HCT116 (cell line): ENCODE data around the gene PSG2. TPM values are rescaled to one million over a fixed set of nuclear protein-coding genes. Genes with fewer than 3 reads are reported as not detected.
"Not testable (repeated sequence)": the region's sequence is repeated elsewhere in the genome, so short reads cannot be mapped to it uniquely, and the experiment has no call there.

Experiments used
- ATAC-seq: fragments of 200-7000 bp; cut with Tn5 transposase; 2 replicates; pipeline ENCODE4 v1.9.1; 2020; ENCODE audit warnings: mild to moderate bottlenecking, moderate library complexity
- BruUV-seq: library from RNA; stranded (reverse); fragments of 400-500 nt; replicated peaks from 2 replicates; lab custom pipeline; 2021; lab: Mats Ljungman, UMichigan
- CTCF ChIA-PET: fragments of 300-600 bp; sonication (Branson Sonifier 250); formaldehyde crosslinking; loops from one replicate; lab custom pipeline; 2021; ENCODE audit warnings: antibody characterized with exemption; lab: Charles Lee
- POLR2A ChIA-PET: fragments of 300-600, 350-600 bp; sonication (Branson Sonifier 250); formaldehyde crosslinking; loops from one replicate; lab custom pipeline; 2021; ENCODE audit warnings: antibody characterized with exemption; lab: Charles Lee
- RAD21 ChIA-PET, 2 experiments: fragments of 300-600 bp; sonication (Branson Sonifier 250); formaldehyde crosslinking; loops; one replicate each; lab custom pipeline; 2023; ENCODE audit warnings: low total read pairs in 2 of 2; ENCODE audit not compliant: uncharacterized antibody in 2 of 2, unreplicated experiment in 2 of 2, low non-redundant PET in 1 of 2; lab: Charles Lee
- DNase-seq: peaks from one replicate; pipeline ENCODE4 v3.0.0-alpha.2; 2010; ENCODE audit warnings: low read depth, low spot score
- H2AFZ ChIP-seq: fragments of 200-600 bp; shearing (Covaris generic), sonication (generic); 2 replicates; pipeline ENCODE4 v1.6.1; 2017; ENCODE audit warnings: low read depth, mixed run types, mixed read lengths, antibody characterized with exemption, low read length; ENCODE audit not compliant: poor library complexity, severe bottlenecking
- H3K27ac ChIP-seq: 2 replicates; pipeline ENCODE4 v1.5.1; 2012; ENCODE audit warnings: low read depth, low read length
- H3K27me3 ChIP-seq: fragments of 200-600 bp; sonication (generic); 2 replicates; pipeline ENCODE4 v1.6.1; 2016; ENCODE audit warnings: mixed run types, low read length, mixed read lengths; ENCODE audit not compliant: insufficient read depth
- H3K36me3 ChIP-seq, 2 experiments: fragments of 200-500 bp in 1 of 2; fragments of 200-600 bp in 1 of 2; sonication (Bioruptor generic) in 1 of 2; sonication (generic) in 1 of 2; 2 replicates each; pipeline versions ENCODE4 v1.5.1 to v1.6.1; 2014 to 2016; ENCODE audit warnings: low read length in 2 of 2, inconsistent platforms in 1 of 2, mixed read lengths in 1 of 2, mixed run types in 1 of 2; ENCODE audit not compliant: insufficient read depth in 2 of 2, control insufficient read depth in 1 of 2
- H3K4me1 ChIP-seq, 2 experiments: fragments of 200-600 bp in 1 of 2; sonication (generic) in 1 of 2; 2 replicates each; pipeline versions ENCODE4 v1.5.1 to v1.6.1; 2012 to 2017; ENCODE audit warnings: low read length in 2 of 2, inconsistent platforms in 1 of 2, mild to moderate bottlenecking in 1 of 2, mixed read lengths in 1 of 2, mixed run types in 1 of 2, moderate library complexity in 1 of 2; ENCODE audit not compliant: insufficient read depth in 2 of 2, control insufficient read depth in 1 of 2
- H3K4me2 ChIP-seq: fragments of 200-600 bp; sonication (generic); 2 replicates; pipeline ENCODE4 v1.6.1; 2017; ENCODE audit warnings: mixed run types, low read length, mixed read lengths
- H3K4me3 ChIP-seq, 2 experiments: fragments of 200-600 bp in 1 of 2; sonication (generic) in 1 of 2; replicated peaks in 1 of 2; 2 replicates each; pipeline ENCODE4 v1.5.1; 2011 to 2016; ENCODE audit warnings: low read length in 2 of 2, control low read depth in 1 of 2, low read depth in 1 of 2, mild to moderate bottlenecking in 1 of 2, mixed read lengths in 1 of 2, mixed run types in 1 of 2
- H3K79me2 ChIP-seq: fragments of 200-600 bp; sonication (generic); 2 replicates; pipeline ENCODE4 v1.6.1; 2017; ENCODE audit warnings: mild to moderate bottlenecking, mixed run types, low read length, moderate library complexity, mixed read lengths; ENCODE audit not compliant: insufficient read depth
- H3K9ac ChIP-seq: fragments of 200-600 bp; sonication (generic); 2 replicates; pipeline ENCODE4 v1.6.1; 2016; ENCODE audit warnings: low read length, mixed read lengths
- H3K9me2 ChIP-seq: fragments of 200-600 bp; sonication (generic), shearing (Covaris generic); 2 replicates; pipeline ENCODE4 v1.6.1; 2017; ENCODE audit warnings: mixed run types, mild to moderate bottlenecking, moderate library complexity; ENCODE audit not compliant: insufficient read depth
- H3K9me3 ChIP-seq, 2 experiments: fragments of 200-500 bp in 1 of 2; fragments of 200-600 bp in 1 of 2; sonication (Bioruptor generic) in 1 of 2; sonication (generic) in 1 of 2; 2 replicates each; pipeline ENCODE4 v1.6.1; 2014 to 2017; ENCODE audit warnings: low read length in 2 of 2, mixed read lengths in 2 of 2, inconsistent platforms in 1 of 2, low read depth in 1 of 2, mild to moderate bottlenecking in 1 of 2, mixed run types in 1 of 2, moderate library complexity in 1 of 2; ENCODE audit not compliant: control insufficient read depth in 1 of 2, insufficient read depth in 1 of 2
- H4K20me1 ChIP-seq: fragments of 200-600 bp; sonication (generic), shearing (Covaris generic); 2 replicates; pipeline ENCODE4 v1.6.1; 2017; ENCODE audit warnings: mixed run types, mild to moderate bottlenecking, moderate library complexity; ENCODE audit not compliant: insufficient read depth
- CTCF ChIP-seq, 3 experiments: fragments of 200-600 bp in 1 of 3; sonication (generic) in 1 of 3; IDR thresholded peaks in 2 of 3; conservative IDR thresholded peaks in 1 of 3; 2 replicates each; pipeline ENCODE4 v1.5.1; 2012 to 2017; ENCODE audit warnings: low read depth in 2 of 3, low read length in 2 of 3, antibody characterized with exemption in 1 of 3, borderline replicate concordance in 1 of 3, control low read depth in 1 of 3, mild to moderate bottlenecking in 1 of 3, mixed read lengths in 1 of 3, mixed run types in 1 of 3, moderate library complexity in 1 of 3; ENCODE audit not compliant: insufficient read depth in 1 of 3
- RAD21 ChIP-seq: IDR thresholded peaks from 2 replicates; pipeline ENCODE4 v1.6.1; 2012; ENCODE audit warnings: low read depth, mild to moderate bottlenecking
- REST ChIP-seq: IDR thresholded peaks from 2 replicates; pipeline ENCODE4 v1.6.1; 2012; ENCODE audit warnings: low read depth
- intact Hi-C: fragments of 100-400 bp; cut with micrococcal nuclease; formaldehyde crosslinking; loops from 2 replicates; pipeline ENCODE4 v1.10.0; 2022
- total RNA-seq: library from RNA; stranded (reverse); gene quantifications from one replicate; pipeline ENCODE4 v1.2.1, GENCODE V29; 2021; ENCODE audit not compliant: unreplicated experiment

The PSG2 gene
- total RNA-seq, 1 experiment from 2014 or later, result not detected

GRCh38 chr19:43028866-43029265 is 53.6 kb downstream of the PSG2 start (continued):
- no peak for TF ChIP-seq REST

DNA sequence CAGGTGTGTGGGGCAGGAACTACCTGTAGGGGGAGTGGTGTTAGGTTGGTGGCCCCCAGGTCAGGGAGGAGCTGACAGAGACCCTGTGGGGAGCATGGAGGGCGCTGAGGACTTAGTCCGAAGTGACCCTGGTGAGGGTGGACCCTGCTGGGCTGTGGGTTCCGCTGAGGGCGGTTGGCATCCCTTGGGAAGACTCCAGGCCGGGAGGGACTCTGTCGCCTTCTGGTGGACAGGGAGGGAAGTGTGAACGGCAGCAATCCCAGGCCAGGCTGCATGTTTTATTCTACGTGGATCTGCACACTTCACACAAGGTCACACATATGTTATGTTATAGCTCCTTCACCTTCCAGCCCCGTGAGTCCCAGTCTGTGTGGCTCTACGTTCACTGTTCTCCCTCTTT is 54.5 kb downstream of the PSG2 start:
- RAD21 ChIA-PET, ATAC-seq, H3K9ac ChIP-seq, H3K27me3 ChIP-seq, H3K36me3 ChIP-seq, DNase-seq, BruUV-seq, CTCF ChIA-PET, H3K9me3 ChIP-seq, H3K79me2 ChIP-seq, H3K4me2 ChIP-seq, H3K27ac ChIP-seq, H4K20me1 ChIP-seq, H3K9me2 ChIP-seq, intact Hi-C loops, H2AFZ ChIP-seq, H3K4me1 ChIP-seq, POLR2A ChIA-PET, H3K4me3 ChIP-seq: not testable (repeated sequence)
- TF ChIP-seq CTCF (IDR thresholded peaks at IDR 0.05 in 2 of 3, conservative IDR thresholded peaks at IDR 0.05 in 1 of 3; ENCODE audit: borderline replicate concordance in 1 of 3, insufficient read depth in 1 of 3, low read depth in 2 of 3, low read length in 2 of 3), result peak; percentile 66 to 72 (median 71)
- TF ChIP-seq RAD21, result 0 out of 2 replicates have a peak, but pooled peaks have one; percentile 6

DNA sequence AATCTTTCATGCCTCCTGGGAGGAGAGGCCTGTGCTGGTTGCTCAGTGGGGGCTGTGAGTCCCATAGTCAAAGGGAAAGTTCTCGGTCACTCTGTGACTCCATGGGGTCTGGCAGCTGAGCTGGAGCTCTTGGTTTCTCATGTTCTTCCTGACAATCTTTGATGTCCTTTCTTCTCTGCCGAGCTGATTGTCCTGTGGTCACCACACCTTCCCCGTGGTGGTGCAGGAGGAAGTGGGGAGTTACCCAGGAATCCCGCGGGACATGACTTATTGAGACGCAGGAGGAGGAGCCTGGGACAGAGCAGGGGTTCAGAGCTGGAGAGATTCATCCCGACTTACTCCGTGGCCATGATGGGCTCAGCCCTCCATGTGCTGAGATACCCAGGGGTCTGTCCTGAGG is 55.4 kb downstream of the PSG2 start:
- ATAC-seq, H2AFZ ChIP-seq, H3K36me3 ChIP-seq, CTCF ChIA-PET, BruUV-seq, RAD21 ChIA-PET, H4K20me1 ChIP-seq, DNase-seq, H3K9me2 ChIP-seq, POLR2A ChIA-PET, H3K9me3 ChIP-seq, H3K27me3 ChIP-seq, H3K9ac ChIP-seq, H3K27ac ChIP-seq, H3K4me2 ChIP-seq, intact Hi-C loops, H3K79me2 ChIP-seq, H3K4me1 ChIP-seq, H3K4me3 ChIP-seq: not testable (repeated sequence)

DNA sequence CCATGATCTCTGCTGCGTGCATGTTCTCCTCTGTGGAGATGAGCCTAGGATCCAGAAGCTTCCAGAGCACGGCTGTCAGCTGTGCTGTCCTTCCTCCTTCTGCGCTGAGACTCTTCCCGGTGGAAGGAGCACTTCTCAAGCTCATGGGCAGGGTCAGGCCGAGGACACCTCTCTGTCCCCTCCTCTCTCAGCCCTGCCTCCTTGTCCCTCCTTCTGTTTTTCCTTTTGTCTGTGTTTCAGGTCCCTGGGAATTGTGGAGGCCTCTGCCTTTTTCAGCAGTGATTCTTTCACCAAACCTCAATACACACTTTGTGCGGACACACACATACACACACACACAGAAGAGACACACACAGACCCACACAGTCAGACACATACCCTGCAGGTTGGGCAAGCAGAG is 56.1 kb downstream of the PSG2 start, which contains the start of gene PSG11:
Gene PSG11 (minus strand): TSS at position 101 of the 400 bp plus-strand sequence. CDS start 97 bp downstream, at position 4.
- H3K27me3 ChIP-seq, H4K20me1 ChIP-seq, H3K4me2 ChIP-seq, H2AFZ ChIP-seq, BruUV-seq, POLR2A ChIA-PET, H3K9me3 ChIP-seq, H3K9ac ChIP-seq, H3K4me1 ChIP-seq, H3K9me2 ChIP-seq, H3K79me2 ChIP-seq, ATAC-seq, H3K27ac ChIP-seq, intact Hi-C loops, H3K4me3 ChIP-seq, H3K36me3 ChIP-seq, RAD21 ChIA-PET, CTCF ChIA-PET, DNase-seq: not testable (repeated sequence)
